HCT116 (cell line): ENCODE results near the gene ROCK2. TPM values are rescaled to one million over a fixed set of nuclear protein-coding genes. Genes with fewer than 3 reads are reported as not detected.

Experiments used
- ATAC-seq: fragments of 200-7000 bp; cut with Tn5 transposase; 2 replicates; pipeline ENCODE4 v1.9.1; 2020; ENCODE audit warnings: mild to moderate bottlenecking, moderate library complexity
- BruUV-seq: library from RNA; stranded (reverse); fragments of 400-500 nt; replicated peaks from 2 replicates; lab custom pipeline; 2021; lab: Mats Ljungman, UMichigan
- CTCF ChIA-PET: fragments of 300-600 bp; sonication (Branson Sonifier 250); formaldehyde crosslinking; loops from one replicate; lab custom pipeline; 2021; ENCODE audit warnings: antibody characterized with exemption; lab: Charles Lee
- POLR2A ChIA-PET: fragments of 300-600, 350-600 bp; sonication (Branson Sonifier 250); formaldehyde crosslinking; loops from one replicate; lab custom pipeline; 2021; ENCODE audit warnings: antibody characterized with exemption; lab: Charles Lee
- RAD21 ChIA-PET, 2 experiments: fragments of 300-600 bp; sonication (Branson Sonifier 250); formaldehyde crosslinking; loops; one replicate each; lab custom pipeline; 2023; ENCODE audit warnings: low total read pairs in 2 of 2; ENCODE audit not compliant: uncharacterized antibody in 2 of 2, unreplicated experiment in 2 of 2, low non-redundant PET in 1 of 2; lab: Charles Lee
- DNase-seq: peaks from one replicate; pipeline ENCODE4 v3.0.0-alpha.2; 2010; ENCODE audit warnings: low read depth, low spot score
- H2AFZ ChIP-seq: fragments of 200-600 bp; shearing (Covaris generic), sonication (generic); 2 replicates; pipeline ENCODE4 v1.6.1; 2017; ENCODE audit warnings: low read depth, mixed run types, mixed read lengths, antibody characterized with exemption, low read length; ENCODE audit not compliant: poor library complexity, severe bottlenecking
- H3K27ac ChIP-seq: 2 replicates; pipeline ENCODE4 v1.5.1; 2012; ENCODE audit warnings: low read depth, low read length
- H3K27me3 ChIP-seq: fragments of 200-600 bp; sonication (generic); 2 replicates; pipeline ENCODE4 v1.6.1; 2016; ENCODE audit warnings: mixed run types, low read length, mixed read lengths; ENCODE audit not compliant: insufficient read depth
- H3K36me3 ChIP-seq, 2 experiments: fragments of 200-500 bp in 1 of 2; fragments of 200-600 bp in 1 of 2; sonication (Bioruptor generic) in 1 of 2; sonication (generic) in 1 of 2; 2 replicates each; pipeline versions ENCODE4 v1.5.1 to v1.6.1; 2014 to 2016; ENCODE audit warnings: low read length in 2 of 2, inconsistent platforms in 1 of 2, mixed read lengths in 1 of 2, mixed run types in 1 of 2; ENCODE audit not compliant: insufficient read depth in 2 of 2, control insufficient read depth in 1 of 2
- H3K4me1 ChIP-seq, 2 experiments: fragments of 200-600 bp in 1 of 2; sonication (generic) in 1 of 2; 2 replicates each; pipeline versions ENCODE4 v1.5.1 to v1.6.1; 2012 to 2017; ENCODE audit warnings: low read length in 2 of 2, inconsistent platforms in 1 of 2, mild to moderate bottlenecking in 1 of 2, mixed read lengths in 1 of 2, mixed run types in 1 of 2, moderate library complexity in 1 of 2; ENCODE audit not compliant: insufficient read depth in 2 of 2, control insufficient read depth in 1 of 2
- H3K4me2 ChIP-seq: fragments of 200-600 bp; sonication (generic); 2 replicates; pipeline ENCODE4 v1.6.1; 2017; ENCODE audit warnings: mixed run types, low read length, mixed read lengths
- H3K4me3 ChIP-seq, 2 experiments: fragments of 200-600 bp in 1 of 2; sonication (generic) in 1 of 2; replicated peaks in 1 of 2; 2 replicates each; pipeline ENCODE4 v1.5.1; 2011 to 2016; ENCODE audit warnings: low read length in 2 of 2, control low read depth in 1 of 2, low read depth in 1 of 2, mild to moderate bottlenecking in 1 of 2, mixed read lengths in 1 of 2, mixed run types in 1 of 2
- H3K79me2 ChIP-seq: fragments of 200-600 bp; sonication (generic); 2 replicates; pipeline ENCODE4 v1.6.1; 2017; ENCODE audit warnings: mild to moderate bottlenecking, mixed run types, low read length, moderate library complexity, mixed read lengths; ENCODE audit not compliant: insufficient read depth
- H3K9ac ChIP-seq: fragments of 200-600 bp; sonication (generic); 2 replicates; pipeline ENCODE4 v1.6.1; 2016; ENCODE audit warnings: low read length, mixed read lengths
- H3K9me2 ChIP-seq: fragments of 200-600 bp; sonication (generic), shearing (Covaris generic); 2 replicates; pipeline ENCODE4 v1.6.1; 2017; ENCODE audit warnings: mixed run types, mild to moderate bottlenecking, moderate library complexity; ENCODE audit not compliant: insufficient read depth
- H3K9me3 ChIP-seq, 2 experiments: fragments of 200-500 bp in 1 of 2; fragments of 200-600 bp in 1 of 2; sonication (Bioruptor generic) in 1 of 2; sonication (generic) in 1 of 2; 2 replicates each; pipeline ENCODE4 v1.6.1; 2014 to 2017; ENCODE audit warnings: low read length in 2 of 2, mixed read lengths in 2 of 2, inconsistent platforms in 1 of 2, low read depth in 1 of 2, mild to moderate bottlenecking in 1 of 2, mixed run types in 1 of 2, moderate library complexity in 1 of 2; ENCODE audit not compliant: control insufficient read depth in 1 of 2, insufficient read depth in 1 of 2
- H4K20me1 ChIP-seq: fragments of 200-600 bp; sonication (generic), shearing (Covaris generic); 2 replicates; pipeline ENCODE4 v1.6.1; 2017; ENCODE audit warnings: mixed run types, mild to moderate bottlenecking, moderate library complexity; ENCODE audit not compliant: insufficient read depth
- CBX3 ChIP-seq: IDR thresholded peaks from 2 replicates; pipeline ENCODE4 v1.6.1; 2012; ENCODE audit warnings: low read depth
- CTCF ChIP-seq, 3 experiments: fragments of 200-600 bp in 1 of 3; sonication (generic) in 1 of 3; IDR thresholded peaks in 2 of 3; conservative IDR thresholded peaks in 1 of 3; 2 replicates each; pipeline ENCODE4 v1.5.1; 2012 to 2017; ENCODE audit warnings: low read depth in 2 of 3, low read length in 2 of 3, antibody characterized with exemption in 1 of 3, borderline replicate concordance in 1 of 3, control low read depth in 1 of 3, mild to moderate bottlenecking in 1 of 3, mixed read lengths in 1 of 3, mixed run types in 1 of 3, moderate library complexity in 1 of 3; ENCODE audit not compliant: insufficient read depth in 1 of 3
- EGR1 ChIP-seq: IDR thresholded peaks from 2 replicates; pipeline ENCODE4 v1.6.1; 2012; ENCODE audit warnings: low read depth
- ELF1 ChIP-seq: IDR thresholded peaks from 2 replicates; pipeline ENCODE4 v1.6.1; 2012; ENCODE audit warnings: low read depth, borderline replicate concordance
- EZH2 ChIP-seq: fragments of 200-600 bp; sonication (generic); IDR thresholded peaks from 2 replicates; pipeline ENCODE4 v1.6.1; 2017; ENCODE audit warnings: antibody characterized with exemption, mixed run types
- EZH2phosphoT487 ChIP-seq: fragments of 200-600 bp; IDR thresholded peaks from 2 replicates; pipeline ENCODE4 v1.6.1; 2018; ENCODE audit warnings: antibody characterized with exemption, borderline replicate concordance
- FOSL1 ChIP-seq: IDR thresholded peaks from 2 replicates; pipeline ENCODE4 v1.6.1; 2012; ENCODE audit warnings: low read depth
- MAX ChIP-seq: IDR thresholded peaks from 2 replicates; pipeline ENCODE4 v1.6.1; 2012
- POLR2A ChIP-seq: IDR thresholded peaks from 2 replicates; pipeline ENCODE4 v1.7.0; 2011; ENCODE audit warnings: borderline replicate concordance; ENCODE audit not compliant: insufficient read depth, insufficient read length; ENCODE audit errors: extremely low read depth
- RAD21 ChIP-seq: IDR thresholded peaks from 2 replicates; pipeline ENCODE4 v1.6.1; 2012; ENCODE audit warnings: low read depth, mild to moderate bottlenecking
- SIN3A ChIP-seq: IDR thresholded peaks from 2 replicates; pipeline ENCODE4 v1.6.1; 2012; ENCODE audit warnings: low read depth
- SP1 ChIP-seq: IDR thresholded peaks from 2 replicates; pipeline ENCODE4 v1.6.1; 2012; ENCODE audit warnings: low read depth
- TCF7L2 ChIP-seq: IDR thresholded peaks from 2 replicates; pipeline ENCODE4 v1.7.0; 2011; ENCODE audit warnings: borderline replicate concordance, inconsistent platforms; ENCODE audit not compliant: insufficient read depth, insufficient read length; ENCODE audit errors: extremely low read depth
- YY1 ChIP-seq: IDR thresholded peaks from 2 replicates; pipeline ENCODE4 v1.6.1; 2011; ENCODE audit warnings: low read length, low read depth, moderate library complexity, mild to moderate bottlenecking; ENCODE audit not compliant: insufficient replicate concordance; ENCODE audit errors: extremely low read depth
- ZBTB33 ChIP-seq: IDR thresholded peaks from 2 replicates; pipeline ENCODE4 v1.6.1; 2011; ENCODE audit warnings: mild to moderate bottlenecking, low read length, moderate library complexity; ENCODE audit not compliant: insufficient replicate concordance; ENCODE audit errors: extremely low read depth
- ZFX ChIP-seq: fragments of 450-650 bp; IDR thresholded peaks from 2 replicates; pipeline ENCODE4 v1.6.1; 2017
- intact Hi-C: fragments of 100-400 bp; cut with micrococcal nuclease; formaldehyde crosslinking; loops from 2 replicates; pipeline ENCODE4 v1.10.0; 2022
- total RNA-seq: library from RNA; stranded (reverse); gene quantifications from one replicate; pipeline ENCODE4 v1.2.1, GENCODE V29; 2021; ENCODE audit not compliant: unreplicated experiment

Gene ROCK2
- total RNA-seq, 1 experiment from 2014 or later, result 48.0 TPM

DNA sequence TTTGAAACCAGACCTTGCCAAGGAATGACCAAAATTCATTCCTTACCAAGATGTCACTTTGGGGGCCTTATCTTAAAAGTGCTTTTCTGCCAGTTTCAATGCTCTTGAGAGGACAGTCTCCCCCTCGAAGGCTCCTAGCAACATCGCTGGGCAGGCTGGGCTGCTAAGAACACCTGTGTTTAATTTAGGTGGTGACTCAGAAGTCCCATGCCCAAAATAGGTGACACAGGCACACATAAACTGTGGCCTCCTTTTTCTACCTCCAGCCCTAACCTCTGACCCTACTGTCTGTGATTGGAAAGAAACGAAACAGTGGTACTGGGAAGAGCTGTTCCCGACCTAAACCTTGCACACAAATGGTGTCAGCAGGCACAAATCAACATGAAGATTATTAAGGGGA is 28.7 kb upstream of the ROCK2 start:
- intact Hi-C loops, result no loop called here
- BruUV-seq, result no TSS peak
- ATAC-seq, result no peak
- ChIA-PET CTCF (interaction anchor here (2.0 kb wide), 1 partner anchor 11 kb away, joined by 6 read pairs; no protein-coding TSS in a partner anchor), POLR2A (no interaction called here), RAD21 (no interaction called here)
- Histone ChIP-seq H3K36me3 (no peaks in the 10 kb centered on the region), H3K4me3 (no peak overlapping the region), H3K9me2 (no peaks in the 10 kb centered on the region), H4K20me1 (no peaks in the 10 kb centered on the region), H3K9ac (no peak overlapping the region), H3K79me2 (no peaks in the 10 kb centered on the region), H3K4me2 (peak overlapping the region; percentile 99), H3K27ac (no peak overlapping the region), H3K9me3 (no peaks in the 10 kb centered on the region), H3K4me1 (peaks cover 24 to 33% of the 10 kb centered on the region in 2 experiments), H2AFZ (no peak overlapping the region), H3K27me3 (no peaks in the 10 kb centered on the region)
- DNase-seq, result no peak
- TF ChIP-seq TCF7L2, result no peak
- TF ChIP-seq FOSL1, result 0 out of 2 replicates have a peak, but pooled peaks have one; percentile 29
- TF ChIP-seq MAX, result no peak

GRCh38 chr2:11371092-11371937 is 26.9 kb upstream of the ROCK2 start:
- Histone ChIP-seq H3K4me2 (no peak overlapping the region), H3K9ac (no peak overlapping the region), H4K20me1 (no peaks in the 10 kb centered on the region), H3K27ac (no peak overlapping the region), H2AFZ (no peak overlapping the region), H3K9me2 (no peaks in the 10 kb centered on the region), H3K9me3 (no peaks in the 10 kb centered on the region), H3K36me3 (no peaks in the 10 kb centered on the region), H3K27me3 (no peaks in the 10 kb centered on the region), H3K4me3 (no peak overlapping the region), H3K79me2 (no peaks in the 10 kb centered on the region), H3K4me1 (peaks cover 24 to 33% of the 10 kb centered on the region in 2 experiments)
- RAD21 ChIA-PET, result no interaction called here
- BruUV-seq, result no TSS peak
- CTCF ChIA-PET, result no interaction called here
- DNase-seq, result no peak
- POLR2A ChIA-PET, result no interaction called here
- ATAC-seq, result no peak
- intact Hi-C loops, result no loop called here
- TF ChIP-seq EZH2phosphoT487 (no peak), RAD21 (no peak), EZH2 (no peak), CTCF (IDR thresholded peaks at IDR 0.05 in 2 of 3, conservative IDR thresholded peaks at IDR 0.05 in 1 of 3; ENCODE audit: borderline replicate concordance in 1 of 3, insufficient read depth in 1 of 3, low read depth in 2 of 3, low read length in 2 of 3) (no peak), EGR1 (no peak), ZFX (no peak), ELF1 (no peak), YY1 (no peak), SP1 (no peak), POLR2A (no peak), CBX3 (no peak), SIN3A (no peak), ZBTB33 (no peak), TCF7L2 (no peak)
